GM12864 (cell line): ENCODE measurements around the gene LHPP.

Experiments
- DNase-seq: peaks from one replicate; pipeline ENCODE4 v3.0.0-alpha.2; 2011; ENCODE audit warnings: low read depth
- H3K4me3 ChIP-seq: 2 replicates; pipeline ENCODE4 v1.5.1; 2011; ENCODE audit warnings: mild to moderate bottlenecking, low read depth, low read length, control low read depth
- TF ChIP-seq, protein P1 (sequence below): IDR thresholded peaks from 2 replicates; pipeline ENCODE4 v1.5.1; 2011; ENCODE audit warnings: low read depth, mild to moderate bottlenecking, moderate library complexity, low read length, control low read depth, inconsistent platforms; ENCODE audit errors: missing control alignments

Gene LHPP

GRCh38 chr10:124622158-124622557 lies 160.5 kb downstream of the LHPP start:
- H3K4me3 ChIP-seq = no peak overlapping the region
- TF ChIP-seq, protein P1, sequence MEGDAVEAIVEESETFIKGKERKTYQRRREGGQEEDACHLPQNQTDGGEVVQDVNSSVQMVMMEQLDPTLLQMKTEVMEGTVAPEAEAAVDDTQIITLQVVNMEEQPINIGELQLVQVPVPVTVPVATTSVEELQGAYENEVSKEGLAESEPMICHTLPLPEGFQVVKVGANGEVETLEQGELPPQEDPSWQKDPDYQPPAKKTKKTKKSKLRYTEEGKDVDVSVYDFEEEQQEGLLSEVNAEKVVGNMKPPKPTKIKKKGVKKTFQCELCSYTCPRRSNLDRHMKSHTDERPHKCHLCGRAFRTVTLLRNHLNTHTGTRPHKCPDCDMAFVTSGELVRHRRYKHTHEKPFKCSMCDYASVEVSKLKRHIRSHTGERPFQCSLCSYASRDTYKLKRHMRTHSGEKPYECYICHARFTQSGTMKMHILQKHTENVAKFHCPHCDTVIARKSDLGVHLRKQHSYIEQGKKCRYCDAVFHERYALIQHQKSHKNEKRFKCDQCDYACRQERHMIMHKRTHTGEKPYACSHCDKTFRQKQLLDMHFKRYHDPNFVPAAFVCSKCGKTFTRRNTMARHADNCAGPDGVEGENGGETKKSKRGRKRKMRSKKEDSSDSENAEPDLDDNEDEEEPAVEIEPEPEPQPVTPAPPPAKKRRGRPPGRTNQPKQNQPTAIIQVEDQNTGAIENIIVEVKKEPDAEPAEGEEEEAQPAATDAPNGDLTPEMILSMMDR = no peak
- DNase-seq = no peak

DNA sequence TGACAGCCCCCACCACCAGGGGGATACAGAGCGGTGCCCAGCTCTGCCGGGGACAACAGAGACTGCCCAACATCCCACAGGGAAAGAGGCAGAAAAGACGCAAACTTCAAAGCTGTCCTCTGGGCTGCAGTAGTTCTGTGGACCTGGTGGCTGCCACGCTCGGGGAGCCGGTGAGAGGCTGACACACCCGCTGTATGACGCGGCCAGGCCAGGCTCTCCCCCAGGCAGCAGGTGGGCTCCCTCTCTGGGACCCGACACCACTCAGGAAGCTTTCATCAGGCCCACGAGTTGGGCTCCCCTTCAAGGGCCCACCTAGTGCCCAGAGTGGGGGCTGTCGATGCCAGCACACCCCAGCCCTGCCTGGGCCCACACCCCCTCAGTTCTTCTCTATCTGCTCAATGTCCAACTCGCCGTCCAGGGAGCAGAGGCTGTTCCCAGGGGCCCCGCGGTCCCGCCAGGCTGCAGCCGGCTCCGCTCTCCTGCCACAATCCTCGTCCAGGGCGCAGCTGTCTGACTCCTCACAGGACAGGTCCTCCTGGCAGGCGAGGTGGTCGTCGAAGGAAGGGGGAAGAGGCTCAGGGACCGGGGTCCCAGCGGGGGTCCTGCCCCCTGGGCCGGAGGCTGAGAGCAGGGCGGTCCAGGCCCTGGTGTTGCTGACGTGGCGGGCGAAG lies 161.4 kb downstream of the LHPP start:
- H3K4me3 ChIP-seq = no peak overlapping the region
- TF ChIP-seq, protein P1 = no peak
- DNase-seq = no peak

- no peak for DNase-seq
- H3K4me3 ChIP-seq = no peak overlapping the region
- TF ChIP-seq, protein P1 = no peak
Measured at GRCh38 chr10:124624006-124624405, 162.4 kb downstream of the LHPP start.

DNA sequence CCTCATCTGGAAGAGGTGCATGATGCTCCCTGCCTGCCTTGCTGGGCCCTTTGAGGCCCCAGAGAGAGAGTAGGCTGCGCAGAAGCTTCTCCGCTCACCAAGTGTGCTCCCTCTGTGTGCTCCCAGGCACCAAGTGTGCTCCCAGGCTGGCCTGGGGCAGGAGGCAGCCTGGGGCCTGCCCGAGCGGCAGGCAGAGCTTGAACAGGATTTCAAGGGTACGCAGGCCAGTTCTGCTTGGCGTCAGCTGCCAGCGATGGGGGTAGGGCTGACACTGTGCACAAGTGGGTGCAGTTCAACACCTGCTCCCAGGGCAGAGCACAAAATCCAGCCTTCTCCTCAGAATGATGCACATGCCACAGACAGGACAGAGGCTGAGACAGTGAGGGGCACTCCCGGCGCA lies 162.8 kb downstream of the LHPP start:
- H3K4me3 ChIP-seq = no peak overlapping the region
- TF ChIP-seq, protein P1 = no peak
- no peak for DNase-seq

- TF ChIP-seq, protein P1 = no peak
- H3K4me3 ChIP-seq = no peak overlapping the region
- DNase-seq = no peak
Measured at GRCh38 chr10:124624895-124625294, 163.3 kb downstream of the LHPP start.

- TF ChIP-seq, protein P1 = no peak
- H3K4me3 ChIP-seq = no peak overlapping the region
- no peak for DNase-seq
Measured at GRCh38 chr10:124625831-124626238, 164.2 kb downstream of the LHPP start.

DNA sequence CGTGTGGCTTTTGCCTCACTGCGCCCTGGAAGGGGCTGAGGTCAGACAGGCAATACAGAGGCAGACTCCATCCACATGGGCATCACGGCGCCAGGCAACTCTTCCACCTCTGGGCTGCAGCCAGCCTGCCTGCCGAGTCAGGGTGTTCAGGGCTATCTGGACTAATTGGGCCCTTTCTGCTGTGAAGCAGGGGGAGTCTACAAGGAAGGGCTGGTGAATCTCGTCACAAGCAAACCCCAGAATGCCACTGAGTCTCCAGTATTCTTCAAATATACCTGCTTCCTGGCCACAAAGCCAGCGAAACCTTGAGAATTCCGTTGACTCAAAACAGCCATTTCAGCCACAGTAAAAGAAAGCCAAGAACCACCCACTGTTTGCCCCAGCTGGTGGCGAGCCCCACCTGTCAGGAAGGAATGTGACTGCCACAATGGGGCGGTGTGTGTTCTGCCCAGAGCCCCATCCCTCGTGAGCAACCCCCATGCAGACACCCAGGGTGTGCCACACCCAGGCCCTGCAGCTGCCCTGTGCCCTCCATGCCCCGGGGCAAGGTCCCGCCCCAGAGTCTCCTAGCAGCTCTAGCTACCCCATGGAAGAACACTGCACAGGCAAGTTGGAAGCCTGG lies 165.2 kb downstream of the LHPP start:
- DNase-seq = no peak
- H3K4me3 ChIP-seq = no peak overlapping the region
- TF ChIP-seq, protein P1 = no peak
